DND-41 (cell line): ENCODE data around the gene JSRP1.

Experiments used
- EZH2 ChIP-seq: IDR thresholded peaks from 3 replicates; pipeline ENCODE4 v1.6.1; 2012; ENCODE audit warnings: borderline replicate concordance, low read depth, mild to moderate bottlenecking, moderate library complexity, low read length, inconsistent platforms; ENCODE audit not compliant: severe bottlenecking
- TF ChIP-seq, protein P1 (sequence below): IDR thresholded peaks from 2 replicates; pipeline ENCODE4 v1.5.1; 2012; ENCODE audit warnings: borderline replicate concordance, low read length, moderate library complexity, mild to moderate bottlenecking; ENCODE audit not compliant: poor library complexity, severe bottlenecking; ENCODE audit errors: extremely low read depth

DNA sequence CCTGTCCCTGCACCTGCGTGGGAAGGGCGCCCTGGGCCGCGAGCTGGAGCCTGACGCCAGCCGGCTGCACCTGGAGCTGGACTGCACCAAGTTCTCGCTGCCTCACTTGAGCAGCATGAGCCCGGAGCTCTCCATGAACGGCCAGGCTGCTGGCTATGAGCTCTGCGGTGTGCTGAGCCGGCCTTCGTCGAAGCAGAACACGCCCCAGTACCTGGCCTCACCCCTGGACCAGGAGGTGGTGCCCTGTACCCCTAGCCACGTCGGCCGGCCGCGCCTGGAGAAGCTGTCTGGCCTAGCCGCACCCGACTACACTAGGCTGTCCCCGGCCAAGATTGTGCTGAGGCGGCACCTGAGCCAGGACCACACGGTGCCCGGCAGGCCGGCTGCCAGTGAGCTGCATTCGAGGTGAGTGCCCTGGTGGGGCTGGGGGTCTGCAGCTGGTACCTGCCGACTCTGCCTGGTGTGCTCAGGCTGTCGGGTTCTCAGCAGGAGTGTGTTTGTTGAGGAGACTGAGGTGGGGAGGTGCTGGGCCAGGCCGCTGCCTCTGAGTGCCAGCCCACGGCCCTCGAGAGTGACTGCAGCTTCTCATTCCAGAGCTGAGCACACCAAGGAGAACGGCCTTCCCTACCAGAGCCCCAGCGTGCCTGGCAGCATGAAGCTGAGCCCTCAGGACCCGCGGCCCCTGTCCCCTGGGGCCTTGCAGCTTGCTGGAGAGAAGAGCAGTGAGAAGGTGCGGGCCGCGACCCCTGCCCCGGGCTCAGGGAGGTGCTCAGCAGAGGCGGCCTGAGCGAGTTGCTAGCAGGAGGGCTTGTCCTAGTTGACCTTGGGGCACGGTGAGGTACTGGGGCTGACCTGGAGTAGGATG is 39.6 kb downstream of the JSRP1 start:
- TF ChIP-seq, protein P1, sequence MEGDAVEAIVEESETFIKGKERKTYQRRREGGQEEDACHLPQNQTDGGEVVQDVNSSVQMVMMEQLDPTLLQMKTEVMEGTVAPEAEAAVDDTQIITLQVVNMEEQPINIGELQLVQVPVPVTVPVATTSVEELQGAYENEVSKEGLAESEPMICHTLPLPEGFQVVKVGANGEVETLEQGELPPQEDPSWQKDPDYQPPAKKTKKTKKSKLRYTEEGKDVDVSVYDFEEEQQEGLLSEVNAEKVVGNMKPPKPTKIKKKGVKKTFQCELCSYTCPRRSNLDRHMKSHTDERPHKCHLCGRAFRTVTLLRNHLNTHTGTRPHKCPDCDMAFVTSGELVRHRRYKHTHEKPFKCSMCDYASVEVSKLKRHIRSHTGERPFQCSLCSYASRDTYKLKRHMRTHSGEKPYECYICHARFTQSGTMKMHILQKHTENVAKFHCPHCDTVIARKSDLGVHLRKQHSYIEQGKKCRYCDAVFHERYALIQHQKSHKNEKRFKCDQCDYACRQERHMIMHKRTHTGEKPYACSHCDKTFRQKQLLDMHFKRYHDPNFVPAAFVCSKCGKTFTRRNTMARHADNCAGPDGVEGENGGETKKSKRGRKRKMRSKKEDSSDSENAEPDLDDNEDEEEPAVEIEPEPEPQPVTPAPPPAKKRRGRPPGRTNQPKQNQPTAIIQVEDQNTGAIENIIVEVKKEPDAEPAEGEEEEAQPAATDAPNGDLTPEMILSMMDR = no peak
- TF ChIP-seq EZH2 = no peak
